ENCODE results near the gene KASH5. TPM values are rescaled to one million over a fixed set of nuclear protein-coding genes. Genes with fewer than 3 reads are reported as not detected.
A peak's percentile ranks its signal among the peaks of the same experiment; 100 is the strongest.

Gene KASH5
- total and polyA plus RNA-seq, 2 of the 13 experiments (the other 11 are each of a cell fraction or from before 2014, with no cell fraction given) = not detected

GRCh38 chr19:49361438-49362047 is 26.5 kb upstream of the KASH5 start:
- CTCF ChIA-PET (ENCODE audit: low intra/inter-chr PET ratio, low total read pairs) = no interaction called here
- Histone ChIP-seq H2AFZ (ENCODE audit: low read length) (no peak overlapping the region), H3K9ac (ENCODE audit: insufficient read depth, low read depth, low read length) (peak overlapping the region; percentile 80), H3K36me3 (replicated peaks in 1 of 2; ENCODE audit: control insufficient read depth in 1 of 2, insufficient read depth in 2 of 2, low read length in 2 of 2) (peaks cover 1 to 4% of the 10 kb centered on the region in 2 experiments; a peak in 1 of 5 replicates), H3K4me2 (ENCODE audit: low read depth, low read length) (peak overlapping the region; percentile 98), H3K79me2 (ENCODE audit: insufficient read depth, low read length) (no peaks in the 10 kb centered on the region), H3K9me3 (ENCODE audit: low read length) (no peaks in the 10 kb centered on the region), H3K4me1 (ENCODE audit: insufficient read depth, low read length) (peaks cover 33% of the 10 kb centered on the region), H3K4me3 (replicated peaks in 1 of 3; ENCODE audit: insufficient read depth in 1 of 3, low read depth in 2 of 3, low read length in 3 of 3) (peak overlapping the region; percentile 67 to 88 (median 87)), H3K27ac (ENCODE audit: extremely low read length, insufficient read depth, low read length) (peak overlapping the region; percentile 57), H4K20me1 (ENCODE audit: insufficient read depth, low read length) (no peaks in the 10 kb centered on the region), H3K27me3 (ENCODE audit: control insufficient read depth in 1 of 2, insufficient read depth in 2 of 2, low read length in 2 of 2) (no peaks in the 10 kb centered on the region)
- in situ Hi-C loops (cut with HindIII; ENCODE audit: extremely low pct_ligation_motif_present, low pct_unique_long_range_greater_than_20kb) (no loop called here), intact Hi-C loops (cut with micrococcal nuclease; ENCODE audit: unreplicated experiment) (no loop called here)
- DNase-seq (ENCODE audit: low spot score) = peak; percentile 70
- peak; percentile 19 for ATAC-seq
- TSS peak; percentile 58 for BruUV-seq (replicated peaks)
- 17% methylated on average over 14 of the region's 27 CpGs for WGBS (ENCODE audit: low lambda C conversion rate)
- FAIRE-seq = peak; percentile 34
- POLR2A ChIA-PET = interaction anchor here (0.6 to 2.0 kb wide), 5 partner anchors 13 to 1007 kb away, joined by 3 to 6 read pairs (median 3); partner anchors contain the start of gene ALDH16A1
- no peak for TF ChIP-seq ETV6 (CRISPR knock-in tag; conservative IDR thresholded peaks at IDR 0.05)
- TF ChIP-seq SP5 (CRISPR knock-in tag; IDR thresholded peaks at IDR 0.05; ENCODE audit: borderline replicate concordance, low read depth) = peak; percentile 31; the same call in 1 of the 2 replicates
- no peak for TF ChIP-seq REPIN1 (CRISPR knock-in tag; IDR thresholded peaks at IDR 0.05; ENCODE audit: borderline replicate concordance, low read depth)
- TF ChIP-seq ZNF589 (CRISPR knock-in tag; conservative IDR thresholded peaks at IDR 0.05) = no peak
- TF ChIP-seq CHCHD3 (CRISPR knock-in tag; IDR thresholded peaks at IDR 0.05) = no peak
- TF ChIP-seq ZBTB20 (CRISPR knock-in tag; IDR thresholded peaks at IDR 0.05; ENCODE audit: borderline replicate concordance, low read depth) = no peak
- TF ChIP-seq ZNF614 (CRISPR knock-in tag; IDR thresholded peaks at IDR 0.05; ENCODE audit: borderline replicate concordance) = no peak
- TF ChIP-seq ZNF724P (CRISPR knock-in tag; IDR thresholded peaks at IDR 0.05; ENCODE audit: borderline replicate concordance) = no peak
- TF ChIP-seq MYPOP (CRISPR knock-in tag; IDR thresholded peaks at IDR 0.05) = peak; percentile 51; the same call in 1 of the 2 replicates
- TF ChIP-seq SP4 (CRISPR knock-in tag; IDR thresholded peaks at IDR 0.05) = 0 out of 2 replicates have a peak, but pooled peaks have one; percentile 41
- 0 out of 2 replicates have a peak, but pooled peaks have one; percentile 36 for TF ChIP-seq ZNF567 (CRISPR knock-in tag; IDR thresholded peaks at IDR 0.05; ENCODE audit: borderline replicate concordance)
- no peak for TF ChIP-seq SRF (IDR thresholded peaks at IDR 0.05; ENCODE audit: low read depth, low read length)
- TF ChIP-seq RXRA (CRISPR knock-in tag; IDR thresholded peaks at IDR 0.05) = 0 out of 2 replicates have a peak, but pooled peaks have one; percentile 16
- no peak for TF ChIP-seq ZNF737 (CRISPR knock-in tag; IDR thresholded peaks at IDR 0.05; ENCODE audit: borderline replicate concordance)
- no peak for TF ChIP-seq SP1 (IDR thresholded peaks at IDR 0.05)
- peak; percentile 69 for TF ChIP-seq SP1 (CRISPR knock-in tag; IDR thresholded peaks at IDR 0.05)
- TF ChIP-seq ZHX1 (CRISPR knock-in tag; IDR thresholded peaks at IDR 0.05; ENCODE audit: low read depth) = no peak
- peak; percentile 80 for TF ChIP-seq ZNF770 (CRISPR knock-in tag; IDR thresholded peaks at IDR 0.05)
- TF ChIP-seq JARID2 (CRISPR knock-in tag; IDR thresholded peaks at IDR 0.05; ENCODE audit: insufficient replicate concordance) = no peak

All from HepG2 (cell line).